ENCODE results near the gene MCC.

- TF ChIP-seq POLR2AphosphoS5 (IDR thresholded peaks at IDR 0.05) = no peak
- TF ChIP-seq CTCF (IDR thresholded peaks at IDR 0.05) = no peak
- TF ChIP-seq EP300 (IDR thresholded peaks at IDR 0.05) = no peak
- no peak for TF ChIP-seq POLR2A (IDR thresholded peaks at IDR 0.05)
Measured at GRCh38 chr5:113151641-113152379, 336.4 kb downstream of the MCC start.

Data from upper lobe of left lung (tissue), 4 donors.